ENCODE data around the gene SPINT2. TPM values are rescaled to one million over a fixed set of nuclear protein-coding genes. Genes with fewer than 3 reads are reported as not detected.

The SPINT2 gene
- total RNA-seq, 2 experiments from 2014 or later, result 56.2 to 68.4 TPM

GRCh38 chr19:38268539-38268938 lies 4.2 kb downstream of the SPINT2 start:
- intact Hi-C loops (cut with micrococcal nuclease), result loop anchor here (10.0 kb wide), 1 partner anchor 46 kb away; the partner anchor contains the start of genes KCNK6 and YIF1B
- TF ChIP-seq CTCF (IDR thresholded peaks at IDR 0.05), result no peak
- H3K36me3 Mint-ChIP-seq (ENCODE audit: low read depth), result no peaks in the 10 kb centered on the region

DNA sequence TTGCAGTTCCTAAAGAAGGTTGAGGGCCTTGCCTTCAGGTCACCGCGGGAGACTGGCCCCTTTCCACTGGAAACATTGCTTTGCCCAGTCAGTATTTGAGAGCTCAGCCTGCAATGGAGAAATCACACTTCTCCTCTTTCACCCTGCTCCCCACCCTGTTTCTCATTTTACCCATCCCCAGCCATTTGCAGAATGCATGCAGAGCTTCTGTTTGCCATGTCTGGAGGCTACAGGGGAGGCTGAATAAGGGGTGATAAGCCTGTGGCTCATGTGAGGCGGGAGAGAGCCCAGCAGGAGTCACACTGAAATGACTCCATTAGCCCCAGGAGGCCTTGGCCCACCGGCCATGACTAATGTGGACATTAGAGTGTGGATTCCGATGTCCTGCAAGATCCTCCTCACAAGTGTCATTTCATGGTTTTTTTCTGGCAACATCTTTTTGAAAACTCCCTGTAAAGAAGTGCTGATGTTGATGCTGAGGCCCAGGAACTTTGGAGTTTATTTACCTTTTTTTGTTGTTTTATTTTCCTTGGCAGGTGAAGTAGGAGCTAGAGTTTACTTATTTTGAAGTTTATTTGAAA lies 6.3 kb downstream of the SPINT2 start:
- ATAC-seq (no peak), DNase-seq (no peak)
- Mint-ChIP-seq H3K36me3 (ENCODE audit: low read depth) (no peaks in the 10 kb centered on the region), H3K27ac (no peak overlapping the region), H3K27me3 (no peaks in the 10 kb centered on the region), H3K4me1 (ENCODE audit: low read depth) (peaks cover 30% of the 10 kb centered on the region), H3K9me3 (no peaks in the 10 kb centered on the region), H3K4me3 (no peak overlapping the region)
- ChIA-PET POLR2A (no interaction called here), CTCF (interaction anchor here (1.1 kb wide), 2 partner anchors 14 to 26 kb away, joined by 3 read pairs; no protein-coding TSS in a partner anchor)
- no peak for TF ChIP-seq CTCF (IDR thresholded peaks at IDR 0.05)
- intact Hi-C loops (cut with micrococcal nuclease), result no loop called here

More at GRCh38 chr19:38268539-38268938, 4.2 kb downstream of the SPINT2 start:
- POLR2A ChIA-PET, result interaction anchor here (1.1 kb wide), 1 partner anchor 8 kb away, joined by 3 read pairs; no protein-coding TSS in a partner anchor
- H3K4me1 Mint-ChIP-seq (ENCODE audit: low read depth), result peaks cover 41% of the 10 kb centered on the region
- no peaks in the 10 kb centered on the region for H3K27me3 Mint-ChIP-seq
- H3K4me3 Mint-ChIP-seq, result no peak overlapping the region
- CTCF ChIA-PET, result no interaction called here
- no peak for ATAC-seq
- no peaks in the 10 kb centered on the region for H3K9me3 Mint-ChIP-seq
- DNase-seq, result no peak
- no peak overlapping the region for H3K27ac Mint-ChIP-seq

- H3K27me3 Mint-ChIP-seq, result no peaks in the 10 kb centered on the region
- intact Hi-C loops (cut with micrococcal nuclease), result no loop called here
- CTCF ChIA-PET, result no interaction called here
Observed at GRCh38 chr19:38273499-38273898, 9.1 kb downstream of the SPINT2 start.

GRCh38 chr19:38274739-38275138 lies 10.4 kb downstream of the SPINT2 start:
- DNase-seq (no peak), ATAC-seq (no peak)
- intact Hi-C loops (cut with micrococcal nuclease), result no loop called here
- H3K36me3 Mint-ChIP-seq (ENCODE audit: low read depth), result no peaks in the 10 kb centered on the region
- H3K4me1 Mint-ChIP-seq (ENCODE audit: low read depth), result peaks cover 7% of the 10 kb centered on the region
- no peak overlapping the region for H3K27ac Mint-ChIP-seq
- TF ChIP-seq CTCF (IDR thresholded peaks at IDR 0.05), result no peak
- no peak overlapping the region for H3K4me3 Mint-ChIP-seq
- CTCF ChIA-PET, result interaction anchor here (2.3 kb wide), 1 partner anchor 9 kb away, joined by 8 read pairs; no protein-coding TSS in a partner anchor
- H3K9me3 Mint-ChIP-seq, result no peaks in the 10 kb centered on the region
- H3K27me3 Mint-ChIP-seq, result no peaks in the 10 kb centered on the region
- POLR2A ChIA-PET, result interaction anchor here (0.6 to 1.0 kb wide), 4 partner anchors 9 to 1108 kb away, joined by 3 to 5 read pairs (median 3); no protein-coding TSS in a partner anchor

More at GRCh38 chr19:38273499-38273898, 9.1 kb downstream of the SPINT2 start:
- no peak for TF ChIP-seq CTCF (IDR thresholded peaks at IDR 0.05)
- Mint-ChIP-seq H3K4me3 (no peak overlapping the region), H3K4me1 (ENCODE audit: low read depth) (peaks cover 8% of the 10 kb centered on the region), H3K36me3 (ENCODE audit: low read depth) (no peaks in the 10 kb centered on the region), H3K9me3 (no peaks in the 10 kb centered on the region), H3K27ac (no peak overlapping the region)
- DNase-seq, result no peak
- POLR2A ChIA-PET, result no interaction called here
- ATAC-seq, result no peak

DNA sequence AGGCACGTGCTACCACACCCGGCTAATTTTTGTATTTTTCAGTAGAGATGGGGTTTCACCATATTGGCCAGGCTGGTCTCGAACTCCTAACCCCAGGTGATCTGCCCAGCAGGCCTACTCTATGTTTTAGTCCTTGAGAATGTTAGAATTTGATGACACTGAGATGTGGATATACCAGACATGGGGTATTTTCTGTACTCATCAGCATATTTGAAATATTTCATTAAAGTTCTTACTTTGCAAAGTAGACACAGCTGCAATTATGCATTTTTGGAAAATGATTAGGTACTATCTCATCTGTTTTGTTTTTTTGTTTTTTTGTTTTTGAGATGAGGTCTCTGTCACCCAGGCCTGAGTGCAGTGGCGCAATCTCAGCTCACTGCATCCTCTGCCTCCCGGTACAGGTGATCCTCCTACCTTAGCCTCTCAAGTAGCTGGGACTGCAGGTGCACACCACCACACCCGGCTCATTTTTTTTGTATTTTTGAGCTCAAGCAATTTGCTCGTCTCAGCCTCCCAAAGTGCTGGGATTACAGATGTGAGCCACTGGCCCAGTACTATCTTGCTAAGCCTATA lies 12.7 kb downstream of the SPINT2 start:
- DNase-seq (no peak), ATAC-seq (no peak)
- ChIA-PET POLR2A (no interaction called here), CTCF (interaction anchor here (0.8 to 1.1 kb wide), 3 partner anchors 12 to 44 kb away, joined by 3 read pairs; partner anchors contain the start of gene PPP1R14A)
- no peak for TF ChIP-seq CTCF (IDR thresholded peaks at IDR 0.05)
- Mint-ChIP-seq H3K4me3 (no peak overlapping the region), H3K27ac (no peak overlapping the region), H3K36me3 (ENCODE audit: low read depth) (no peaks in the 10 kb centered on the region), H3K9me3 (no peaks in the 10 kb centered on the region), H3K27me3 (no peaks in the 10 kb centered on the region), H3K4me1 (ENCODE audit: low read depth) (peaks cover 9% of the 10 kb centered on the region)
- intact Hi-C loops (cut with micrococcal nuclease), result no loop called here
